Measurements from ENCODE around the gene CCDC28B. TPM values are rescaled to one million over a fixed set of nuclear protein-coding genes. Genes with fewer than 3 reads are reported as not detected.
A peak's percentile ranks its signal among the peaks of the same experiment; 100 is the strongest.

The CCDC28B gene
- 1 to 10 TPM; 3.2 to 9.4 (median 6.2) TPM for total RNA-seq
- 1 to 10 TPM; 2.3 to 6.8 TPM for polyA plus RNA-seq
- long read RNA-seq, donor 1, partial matches to known transcripts: 1 of 6 reads
- long read RNA-seq, donor 1, other reads (novel, unspliced or antisense): 0 of 6 reads
- long read RNA-seq, donor 2, transcript CCDC28B-201 (6 exons, 1,089 nt): major isoform, 7 of 7 reads
- long read RNA-seq, donor 2, partial matches to known transcripts: 0 of 7 reads
- long read RNA-seq, donor 2, other reads (novel, unspliced or antisense): 0 of 7 reads
- long read RNA-seq, donor 3, transcript CCDC28B-201 (6 exons, 1,089 nt): major isoform, 5 of 6 reads
- long read RNA-seq, donor 3, partial matches to known transcripts: 1 of 6 reads
- long read RNA-seq, donor 3, other reads (novel, unspliced or antisense): 0 of 6 reads

- Histone ChIP-seq H3K27me3 (no peaks in the 10 kb centered on the region), H3K4me1 (ENCODE audit: insufficient read depth) (peaks cover 12% of the 10 kb centered on the region), H3K27ac (peak within 1 kb of the TSS; percentile 59 to 72), H3K4me3 (peak within 1 kb of the TSS; percentile 48), H3K9me3 (no peaks in the 10 kb centered on the region), H3K36me3 (no peaks in the 10 kb centered on the region)
- WGBS, 3 donors: 0% methylated on average over 33 to 34 of the region's 34 CpGs
- peak; percentile 67 to 85 (median 79) for DNase-seq
- TF ChIP-seq POLR2A (IDR thresholded peaks at IDR 0.05) (peak; percentile 22), CTCF (IDR thresholded peaks at IDR 0.05) (no peak), EP300 (IDR thresholded peaks at IDR 0.05) (no peak)
- intact Hi-C loops (cut with DNase I): no loop called here
Observed at GRCh38 chr1:32200226-32201010, at the start of gene CCDC28B. CCDC28B (plus strand) TSS chr1:32200595; CDS start chr1:32201936, 1,341 bp downstream.

GRCh38 chr1:32150847-32151246, 49.5 kb upstream of the CCDC28B start:
- intact Hi-C loops (cut with DNase I): no loop called here
- 61 to 74% (median 62%) methylated on average over 9 of the region's 9 CpGs for WGBS, 3 donors
- no peak for DNase-seq
- TF ChIP-seq EP300 (IDR thresholded peaks at IDR 0.05) (no peak), POLR2A (IDR thresholded peaks at IDR 0.05) (no peak), CTCF (IDR thresholded peaks at IDR 0.05) (no peak)
- no peaks in the 10 kb centered on the region for H3K9me3 ChIP-seq
- H3K36me3 ChIP-seq: no peaks in the 10 kb centered on the region
- peaks cover 2% of the 10 kb centered on the region for H3K4me1 ChIP-seq (ENCODE audit: insufficient read depth)
- no peaks in the 10 kb centered on the region for H3K27me3 ChIP-seq
- H3K27ac ChIP-seq: no peak overlapping the region
- H3K4me3 ChIP-seq: no peak overlapping the region

- no peaks in the 10 kb centered on the region for H3K36me3 ChIP-seq
- 34 to 56% (median 53%) methylated on average over 5 of the region's 5 CpGs for WGBS, 3 donors
- no peaks in the 10 kb centered on the region for H3K27me3 ChIP-seq
- H3K27ac ChIP-seq: no peak overlapping the region
- peaks cover 2% of the 10 kb centered on the region for H3K4me1 ChIP-seq (ENCODE audit: insufficient read depth)
- no peak overlapping the region for H3K4me3 ChIP-seq
- H3K9me3 ChIP-seq: no peaks in the 10 kb centered on the region
- TF ChIP-seq EP300 (IDR thresholded peaks at IDR 0.05): no peak
- TF ChIP-seq POLR2A (IDR thresholded peaks at IDR 0.05): no peak
- TF ChIP-seq CTCF (IDR thresholded peaks at IDR 0.05): no peak
- DNase-seq: no peak
- intact Hi-C loops (cut with DNase I): no loop called here
Observed at GRCh38 chr1:32151319-32151787, 49.0 kb upstream of the CCDC28B start.

GRCh38 chr1:32159189-32159588, 41.2 kb upstream of the CCDC28B start:
- 59 to 65% (median 65%) methylated on average over 3 of the region's 3 CpGs for WGBS, 3 donors
- H3K27me3 ChIP-seq: no peaks in the 10 kb centered on the region
- DNase-seq: no peak
- no peak overlapping the region for H3K27ac ChIP-seq
- H3K4me3 ChIP-seq: no peak overlapping the region
- TF ChIP-seq POLR2A (IDR thresholded peaks at IDR 0.05) (no peak), EP300 (IDR thresholded peaks at IDR 0.05) (no peak), CTCF (IDR thresholded peaks at IDR 0.05) (no peak)
- no peaks in the 10 kb centered on the region for H3K4me1 ChIP-seq (ENCODE audit: insufficient read depth)
- H3K9me3 ChIP-seq: no peaks in the 10 kb centered on the region
- intact Hi-C loops (cut with DNase I): no loop called here
- H3K36me3 ChIP-seq: no peaks in the 10 kb centered on the region

Data from ovary (tissue), 10 donors.